NCI-H748 (cell line): ENCODE data around the gene HOMER2.

Experiments
- DNase-seq: peaks from one replicate; lab custom pipeline; 2025; ENCODE audit not compliant: unreplicated experiment; lab: John Stamatoyannopoulos, UW

Gene HOMER2

GRCh38 chr15:82805994-82806406, 146.5 kb downstream of the HOMER2 start, which contains the start of gene FSD2:
Gene FSD2, minus strand, starts transcription at chr15:82806069. Its CDS starts 18,679 bp downstream, at chr15:82787390.
- no peak for DNase-seq

- DNase-seq, result no peak
These were observed 148.0 kb downstream of the HOMER2 start for GRCh38 chr15:82804575-82804949.

- no peak for DNase-seq
These were observed 148.5 kb downstream of the HOMER2 start for GRCh38 chr15:82803793-82804574.

- DNase-seq, result no peak
These were observed 150.0 kb downstream of the HOMER2 start for GRCh38 chr15:82802497-82802896.

GRCh38 chr15:82799183-82799841, 153.2 kb downstream of the HOMER2 start:
- DNase-seq, result no peak
